PC-3 (cell line): ENCODE data around the gene IL21R. TPM values are rescaled to one million over a fixed set of nuclear protein-coding genes. Genes with fewer than 3 reads are reported as not detected.

Experiments used
- ATAC-seq: fragments of 200-7000 bp; cut with Tn5 transposase; 2 replicates; pipeline ENCODE4 v1.9.1; 2020; ENCODE audit warnings: mild to moderate bottlenecking, moderate library complexity
- BruUV-seq: library from RNA; stranded (reverse); fragments of 400-500 nt; replicated peaks from 2 replicates; lab custom pipeline; 2021; lab: Mats Ljungman, UMichigan
- CTCF ChIA-PET: fragments of 300-600 bp; sonication (Branson Sonifier 250); formaldehyde crosslinking; loops from one replicate; lab custom pipeline; 2022; ENCODE audit warnings: antibody characterized with exemption; lab: Charles Lee
- POLR2A ChIA-PET: fragments of 300-600 bp; sonication (Branson Sonifier 250); formaldehyde crosslinking; loops from one replicate; lab custom pipeline; 2022; ENCODE audit warnings: antibody characterized with exemption; ENCODE audit not compliant: unreplicated experiment; lab: Charles Lee
- DNase-seq: peaks from one replicate; pipeline ENCODE4 v3.0.0-alpha.2; 2015
- H2AFZ ChIP-seq: fragments of 300-600 bp; sonication (generic); 2 replicates; pipeline ENCODE4 v1.6.0; 2016; ENCODE audit warnings: antibody characterized with exemption, low read length
- H3F3A ChIP-seq: fragments of 300-600 bp; sonication (generic); one replicate; pipeline ENCODE4 v1.6.0; 2017; ENCODE audit warnings: antibody characterized with exemption, low read length, control low read depth, mild to moderate bottlenecking; ENCODE audit not compliant: unreplicated experiment
- H3K27ac ChIP-seq: fragments of 300-600 bp; sonication (generic); 2 replicates; pipeline ENCODE4 v1.5.1; 2016; ENCODE audit warnings: mild to moderate bottlenecking, low read length
- H3K27me3 ChIP-seq: fragments of 300-600 bp; sonication (generic); 2 replicates; pipeline ENCODE4 v1.6.1; 2016; ENCODE audit warnings: low read length, mixed read lengths
- H3K36me3 ChIP-seq: fragments of 300-600 bp; sonication (generic); 2 replicates; pipeline ENCODE4 v1.6.1; 2016; ENCODE audit warnings: low read depth, mixed run types, low read length, mixed read lengths
- H3K4me1 ChIP-seq: fragments of 300-600 bp; sonication (generic); 2 replicates; pipeline ENCODE4 v1.5.1; 2016; ENCODE audit warnings: low read length; ENCODE audit not compliant: insufficient read depth
- H3K4me2 ChIP-seq: fragments of 300-600 bp; sonication (generic); 2 replicates; pipeline ENCODE4 v1.6.0; 2016; ENCODE audit warnings: low read length
- H3K4me3 ChIP-seq: fragments of 300-600 bp; sonication (generic); 2 replicates; pipeline ENCODE4 v1.5.1; 2016; ENCODE audit warnings: mild to moderate bottlenecking, low read length, mixed read lengths
- H3K79me2 ChIP-seq: fragments of 300-600 bp; sonication (generic); 2 replicates; pipeline ENCODE4 v1.6.1; 2017; ENCODE audit warnings: low read length, mixed read lengths
- H3K9ac ChIP-seq: fragments of 300-600 bp; sonication (generic); 2 replicates; pipeline ENCODE4 v1.6.0; 2016; ENCODE audit warnings: mild to moderate bottlenecking, low read length
- H3K9me2 ChIP-seq: fragments of 300-600 bp; sonication (generic); replicated peaks from 2 replicates; pipeline ENCODE4 v1.6.1; 2016; ENCODE audit warnings: mixed run types, low read length, mixed read lengths
- H3K9me3 ChIP-seq: fragments of 300-600 bp; sonication (generic); 2 replicates; pipeline ENCODE4 v1.6.1; 2016; ENCODE audit warnings: low read length, mixed read lengths
- H4K20me1 ChIP-seq: fragments of 300-600 bp; sonication (generic); 2 replicates; pipeline ENCODE4 v1.6.1; 2016; ENCODE audit warnings: low read length, mixed read lengths
- EZH2 ChIP-seq: fragments of 300-600 bp; sonication (generic); IDR thresholded peaks from one replicate; pipeline ENCODE4 v1.6.1; 2017; ENCODE audit warnings: antibody characterized with exemption, mild to moderate bottlenecking, low read length; ENCODE audit not compliant: unreplicated experiment
- EZH2phosphoT487 ChIP-seq: fragments of 300-600 bp; sonication (generic); IDR thresholded peaks from 2 replicates; pipeline ENCODE4 v1.6.1; 2018; ENCODE audit warnings: mild to moderate bottlenecking, antibody characterized with exemption, low read length, borderline replicate concordance
- intact Hi-C: fragments of 100-400 bp; cut with micrococcal nuclease; formaldehyde crosslinking; loops from 2 replicates; pipeline ENCODE4 v1.9.0; 2023
- total RNA-seq: library from RNA; depleted of rRNA; stranded (reverse); fragments of >200 nt; gene quantifications from 2 replicates; pipeline ENCODE4 v1.2.3, GENCODE V29; 2014
- TF ChIP-seq, protein P1 (sequence below): fragments of 300-600 bp; sonication (generic); conservative IDR thresholded peaks from 2 replicates; pipeline ENCODE4 v1.5.1; 2017; ENCODE audit warnings: antibody characterized with exemption, low read depth, mild to moderate bottlenecking, low read length

The IL21R gene
- total RNA-seq, 1 experiment from 2014 or later, result 0.55 TPM

DNA sequence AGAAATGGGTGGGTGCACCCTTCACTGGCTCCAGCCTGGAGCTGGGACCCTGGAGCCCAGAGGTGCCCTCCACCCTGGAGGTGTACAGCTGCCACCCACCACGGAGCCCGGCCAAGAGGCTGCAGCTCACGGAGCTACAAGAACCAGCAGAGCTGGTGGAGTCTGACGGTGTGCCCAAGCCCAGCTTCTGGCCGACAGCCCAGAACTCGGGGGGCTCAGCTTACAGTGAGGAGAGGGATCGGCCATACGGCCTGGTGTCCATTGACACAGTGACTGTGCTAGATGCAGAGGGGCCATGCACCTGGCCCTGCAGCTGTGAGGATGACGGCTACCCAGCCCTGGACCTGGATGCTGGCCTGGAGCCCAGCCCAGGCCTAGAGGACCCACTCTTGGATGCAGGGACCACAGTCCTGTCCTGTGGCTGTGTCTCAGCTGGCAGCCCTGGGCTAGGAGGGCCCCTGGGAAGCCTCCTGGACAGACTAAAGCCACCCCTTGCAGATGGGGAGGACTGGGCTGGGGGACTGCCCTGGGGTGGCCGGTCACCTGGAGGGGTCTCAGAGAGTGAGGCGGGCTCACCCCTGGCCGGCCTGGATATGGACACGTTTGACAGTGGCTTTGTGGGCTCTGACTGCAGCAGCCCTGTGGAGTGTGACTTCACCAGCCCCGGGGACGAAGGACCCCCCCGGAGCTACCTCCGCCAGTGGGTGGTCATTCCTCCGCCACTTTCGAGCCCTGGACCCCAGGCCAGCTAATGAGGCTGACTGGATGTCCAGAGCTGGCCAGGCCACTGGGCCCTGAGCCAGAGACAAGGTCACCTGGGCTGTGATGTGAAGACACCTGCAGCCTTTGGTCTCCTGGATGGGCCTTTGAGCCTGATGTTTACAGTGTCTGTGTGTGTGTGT lies 46.8 kb downstream of the IL21R start:
- H3K4me3 ChIP-seq, result no peak overlapping the region
- no peaks in the 10 kb centered on the region for H3K36me3 ChIP-seq
- no peak overlapping the region for H3K9ac ChIP-seq
- no peaks in the 10 kb centered on the region for H3K9me3 ChIP-seq
- no peak overlapping the region for H3K4me2 ChIP-seq
- BruUV-seq, result no TSS peak
- H3K27ac ChIP-seq, result no peak overlapping the region
- ATAC-seq (no peak), DNase-seq (no peak)
- intact Hi-C loops, result no loop called here
- ChIA-PET CTCF (no interaction called here), POLR2A (no interaction called here)
- H3K79me2 ChIP-seq, result no peaks in the 10 kb centered on the region
- TF ChIP-seq EZH2phosphoT487 (no peak), EZH2 (no peak)
- TF ChIP-seq, protein P1, sequence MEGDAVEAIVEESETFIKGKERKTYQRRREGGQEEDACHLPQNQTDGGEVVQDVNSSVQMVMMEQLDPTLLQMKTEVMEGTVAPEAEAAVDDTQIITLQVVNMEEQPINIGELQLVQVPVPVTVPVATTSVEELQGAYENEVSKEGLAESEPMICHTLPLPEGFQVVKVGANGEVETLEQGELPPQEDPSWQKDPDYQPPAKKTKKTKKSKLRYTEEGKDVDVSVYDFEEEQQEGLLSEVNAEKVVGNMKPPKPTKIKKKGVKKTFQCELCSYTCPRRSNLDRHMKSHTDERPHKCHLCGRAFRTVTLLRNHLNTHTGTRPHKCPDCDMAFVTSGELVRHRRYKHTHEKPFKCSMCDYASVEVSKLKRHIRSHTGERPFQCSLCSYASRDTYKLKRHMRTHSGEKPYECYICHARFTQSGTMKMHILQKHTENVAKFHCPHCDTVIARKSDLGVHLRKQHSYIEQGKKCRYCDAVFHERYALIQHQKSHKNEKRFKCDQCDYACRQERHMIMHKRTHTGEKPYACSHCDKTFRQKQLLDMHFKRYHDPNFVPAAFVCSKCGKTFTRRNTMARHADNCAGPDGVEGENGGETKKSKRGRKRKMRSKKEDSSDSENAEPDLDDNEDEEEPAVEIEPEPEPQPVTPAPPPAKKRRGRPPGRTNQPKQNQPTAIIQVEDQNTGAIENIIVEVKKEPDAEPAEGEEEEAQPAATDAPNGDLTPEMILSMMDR, result no peak
- H4K20me1 ChIP-seq, result no peaks in the 10 kb centered on the region
- no peaks in the 10 kb centered on the region for H3K4me1 ChIP-seq
- H3F3A ChIP-seq, result no peaks in the 10 kb centered on the region
- H3K9me2 ChIP-seq, result no peaks in the 10 kb centered on the region
- no peaks in the 10 kb centered on the region for H3K27me3 ChIP-seq
- no peak overlapping the region for H2AFZ ChIP-seq

DNA sequence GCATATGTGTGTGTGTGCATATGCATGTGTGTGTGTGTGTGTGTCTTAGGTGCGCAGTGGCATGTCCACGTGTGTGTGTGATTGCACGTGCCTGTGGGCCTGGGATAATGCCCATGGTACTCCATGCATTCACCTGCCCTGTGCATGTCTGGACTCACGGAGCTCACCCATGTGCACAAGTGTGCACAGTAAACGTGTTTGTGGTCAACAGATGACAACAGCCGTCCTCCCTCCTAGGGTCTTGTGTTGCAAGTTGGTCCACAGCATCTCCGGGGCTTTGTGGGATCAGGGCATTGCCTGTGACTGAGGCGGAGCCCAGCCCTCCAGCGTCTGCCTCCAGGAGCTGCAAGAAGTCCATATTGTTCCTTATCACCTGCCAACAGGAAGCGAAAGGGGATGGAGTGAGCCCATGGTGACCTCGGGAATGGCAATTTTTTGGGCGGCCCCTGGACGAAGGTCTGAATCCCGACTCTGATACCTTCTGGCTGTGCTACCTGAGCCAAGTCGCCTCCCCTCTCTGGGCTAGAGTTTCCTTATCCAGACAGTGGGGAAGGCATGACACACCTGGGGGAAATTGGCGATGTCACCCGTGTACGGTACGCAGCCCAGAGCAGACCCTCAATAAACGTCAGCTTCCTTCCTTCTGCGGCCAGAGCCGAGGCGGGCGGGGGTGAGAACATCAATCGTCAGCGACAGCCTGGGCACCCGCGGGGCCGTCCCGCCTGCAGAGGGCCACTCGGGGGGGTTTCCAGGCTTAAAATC lies 47.6 kb downstream of the IL21R start:
- DNase-seq, result no peak
- BruUV-seq, result no TSS peak
- Histone ChIP-seq H3K36me3 (no peaks in the 10 kb centered on the region), H3K9me2 (no peaks in the 10 kb centered on the region), H3K4me1 (no peaks in the 10 kb centered on the region), H2AFZ (no peak overlapping the region), H3K79me2 (no peaks in the 10 kb centered on the region), H3K9ac (no peak overlapping the region), H3K9me3 (no peaks in the 10 kb centered on the region), H3K4me2 (no peak overlapping the region), H3K4me3 (no peak overlapping the region), H4K20me1 (no peaks in the 10 kb centered on the region), H3K27me3 (no peaks in the 10 kb centered on the region), H3F3A (no peaks in the 10 kb centered on the region), H3K27ac (no peak overlapping the region)
- no peak for ATAC-seq
- intact Hi-C loops, result no loop called here
- POLR2A ChIA-PET, result no interaction called here
- CTCF ChIA-PET, result no interaction called here
- no peak for TF ChIP-seq EZH2phosphoT487
- TF ChIP-seq, protein P1, result no peak
- no peak for TF ChIP-seq EZH2
